HCT116 (cell line): ENCODE results near the gene CORO7. TPM values are rescaled to one million over a fixed set of nuclear protein-coding genes. Genes with fewer than 3 reads are reported as not detected.

ENCODE experiments used
- ATAC-seq: fragments of 200-7000 bp; cut with Tn5 transposase; 2 replicates; pipeline ENCODE4 v1.9.1; 2020; ENCODE audit warnings: mild to moderate bottlenecking, moderate library complexity
- BruUV-seq: library from RNA; stranded (reverse); fragments of 400-500 nt; replicated peaks from 2 replicates; lab custom pipeline; 2021; lab: Mats Ljungman, UMichigan
- CTCF ChIA-PET: fragments of 300-600 bp; sonication (Branson Sonifier 250); formaldehyde crosslinking; loops from one replicate; lab custom pipeline; 2021; ENCODE audit warnings: antibody characterized with exemption; lab: Charles Lee
- POLR2A ChIA-PET: fragments of 300-600, 350-600 bp; sonication (Branson Sonifier 250); formaldehyde crosslinking; loops from one replicate; lab custom pipeline; 2021; ENCODE audit warnings: antibody characterized with exemption; lab: Charles Lee
- RAD21 ChIA-PET, 2 experiments: fragments of 300-600 bp; sonication (Branson Sonifier 250); formaldehyde crosslinking; loops; one replicate each; lab custom pipeline; 2023; ENCODE audit warnings: low total read pairs in 2 of 2; ENCODE audit not compliant: uncharacterized antibody in 2 of 2, unreplicated experiment in 2 of 2, low non-redundant PET in 1 of 2; lab: Charles Lee
- DNase-seq: peaks from one replicate; pipeline ENCODE4 v3.0.0-alpha.2; 2010; ENCODE audit warnings: low read depth, low spot score
- H2AFZ ChIP-seq: fragments of 200-600 bp; shearing (Covaris generic), sonication (generic); 2 replicates; pipeline ENCODE4 v1.6.1; 2017; ENCODE audit warnings: low read depth, mixed run types, mixed read lengths, antibody characterized with exemption, low read length; ENCODE audit not compliant: poor library complexity, severe bottlenecking
- H3K27ac ChIP-seq: 2 replicates; pipeline ENCODE4 v1.5.1; 2012; ENCODE audit warnings: low read depth, low read length
- H3K27me3 ChIP-seq: fragments of 200-600 bp; sonication (generic); 2 replicates; pipeline ENCODE4 v1.6.1; 2016; ENCODE audit warnings: mixed run types, low read length, mixed read lengths; ENCODE audit not compliant: insufficient read depth
- H3K36me3 ChIP-seq, 2 experiments: fragments of 200-500 bp in 1 of 2; fragments of 200-600 bp in 1 of 2; sonication (Bioruptor generic) in 1 of 2; sonication (generic) in 1 of 2; 2 replicates each; pipeline versions ENCODE4 v1.5.1 to v1.6.1; 2014 to 2016; ENCODE audit warnings: low read length in 2 of 2, inconsistent platforms in 1 of 2, mixed read lengths in 1 of 2, mixed run types in 1 of 2; ENCODE audit not compliant: insufficient read depth in 2 of 2, control insufficient read depth in 1 of 2
- H3K4me1 ChIP-seq, 2 experiments: fragments of 200-600 bp in 1 of 2; sonication (generic) in 1 of 2; 2 replicates each; pipeline versions ENCODE4 v1.5.1 to v1.6.1; 2012 to 2017; ENCODE audit warnings: low read length in 2 of 2, inconsistent platforms in 1 of 2, mild to moderate bottlenecking in 1 of 2, mixed read lengths in 1 of 2, mixed run types in 1 of 2, moderate library complexity in 1 of 2; ENCODE audit not compliant: insufficient read depth in 2 of 2, control insufficient read depth in 1 of 2
- H3K4me2 ChIP-seq: fragments of 200-600 bp; sonication (generic); 2 replicates; pipeline ENCODE4 v1.6.1; 2017; ENCODE audit warnings: mixed run types, low read length, mixed read lengths
- H3K4me3 ChIP-seq, 2 experiments: fragments of 200-600 bp in 1 of 2; sonication (generic) in 1 of 2; replicated peaks in 1 of 2; 2 replicates each; pipeline ENCODE4 v1.5.1; 2011 to 2016; ENCODE audit warnings: low read length in 2 of 2, control low read depth in 1 of 2, low read depth in 1 of 2, mild to moderate bottlenecking in 1 of 2, mixed read lengths in 1 of 2, mixed run types in 1 of 2
- H3K79me2 ChIP-seq: fragments of 200-600 bp; sonication (generic); 2 replicates; pipeline ENCODE4 v1.6.1; 2017; ENCODE audit warnings: mild to moderate bottlenecking, mixed run types, low read length, moderate library complexity, mixed read lengths; ENCODE audit not compliant: insufficient read depth
- H3K9ac ChIP-seq: fragments of 200-600 bp; sonication (generic); 2 replicates; pipeline ENCODE4 v1.6.1; 2016; ENCODE audit warnings: low read length, mixed read lengths
- H3K9me2 ChIP-seq: fragments of 200-600 bp; sonication (generic), shearing (Covaris generic); 2 replicates; pipeline ENCODE4 v1.6.1; 2017; ENCODE audit warnings: mixed run types, mild to moderate bottlenecking, moderate library complexity; ENCODE audit not compliant: insufficient read depth
- H3K9me3 ChIP-seq, 2 experiments: fragments of 200-500 bp in 1 of 2; fragments of 200-600 bp in 1 of 2; sonication (Bioruptor generic) in 1 of 2; sonication (generic) in 1 of 2; 2 replicates each; pipeline ENCODE4 v1.6.1; 2014 to 2017; ENCODE audit warnings: low read length in 2 of 2, mixed read lengths in 2 of 2, inconsistent platforms in 1 of 2, low read depth in 1 of 2, mild to moderate bottlenecking in 1 of 2, mixed run types in 1 of 2, moderate library complexity in 1 of 2; ENCODE audit not compliant: control insufficient read depth in 1 of 2, insufficient read depth in 1 of 2
- H4K20me1 ChIP-seq: fragments of 200-600 bp; sonication (generic), shearing (Covaris generic); 2 replicates; pipeline ENCODE4 v1.6.1; 2017; ENCODE audit warnings: mixed run types, mild to moderate bottlenecking, moderate library complexity; ENCODE audit not compliant: insufficient read depth
- ATF3 ChIP-seq: IDR thresholded peaks from 2 replicates; pipeline ENCODE4 v1.6.1; 2012
- CEBPB ChIP-seq: IDR thresholded peaks from 2 replicates; pipeline ENCODE4 v1.6.1; 2012; ENCODE audit warnings: low read depth
- EGR1 ChIP-seq: IDR thresholded peaks from 2 replicates; pipeline ENCODE4 v1.6.1; 2012; ENCODE audit warnings: low read depth
- ELF1 ChIP-seq: IDR thresholded peaks from 2 replicates; pipeline ENCODE4 v1.6.1; 2012; ENCODE audit warnings: low read depth, borderline replicate concordance
- EZH2phosphoT487 ChIP-seq: fragments of 200-600 bp; IDR thresholded peaks from 2 replicates; pipeline ENCODE4 v1.6.1; 2018; ENCODE audit warnings: antibody characterized with exemption, borderline replicate concordance
- JUND ChIP-seq: IDR thresholded peaks from 2 replicates; pipeline ENCODE4 v1.6.1; 2012
- POLR2A ChIP-seq: IDR thresholded peaks from 2 replicates; pipeline ENCODE4 v1.7.0; 2011; ENCODE audit warnings: borderline replicate concordance; ENCODE audit not compliant: insufficient read depth, insufficient read length; ENCODE audit errors: extremely low read depth
- RAD21 ChIP-seq: IDR thresholded peaks from 2 replicates; pipeline ENCODE4 v1.6.1; 2012; ENCODE audit warnings: low read depth, mild to moderate bottlenecking
- SIN3A ChIP-seq: IDR thresholded peaks from 2 replicates; pipeline ENCODE4 v1.6.1; 2012; ENCODE audit warnings: low read depth
- SP1 ChIP-seq: IDR thresholded peaks from 2 replicates; pipeline ENCODE4 v1.6.1; 2012; ENCODE audit warnings: low read depth
- SRF ChIP-seq: IDR thresholded peaks from 2 replicates; pipeline ENCODE4 v1.6.1; 2012; ENCODE audit warnings: low read depth
- ZFX ChIP-seq: fragments of 450-650 bp; IDR thresholded peaks from 2 replicates; pipeline ENCODE4 v1.6.1; 2017
- intact Hi-C: fragments of 100-400 bp; cut with micrococcal nuclease; formaldehyde crosslinking; loops from 2 replicates; pipeline ENCODE4 v1.10.0; 2022
- total RNA-seq: library from RNA; stranded (reverse); gene quantifications from one replicate; pipeline ENCODE4 v1.2.1, GENCODE V29; 2021; ENCODE audit not compliant: unreplicated experiment
- TF ChIP-seq, protein P1 (sequence below), 3 experiments: fragments of 200-600 bp in 1 of 3; sonication (generic) in 1 of 3; IDR thresholded peaks in 2 of 3; conservative IDR thresholded peaks in 1 of 3; 2 replicates each; pipeline ENCODE4 v1.5.1; 2012 to 2017; ENCODE audit warnings: low read depth in 2 of 3, low read length in 2 of 3, antibody characterized with exemption in 1 of 3, borderline replicate concordance in 1 of 3, control low read depth in 1 of 3, mild to moderate bottlenecking in 1 of 3, mixed read lengths in 1 of 3, mixed run types in 1 of 3, moderate library complexity in 1 of 3; ENCODE audit not compliant: insufficient read depth in 1 of 3

CORO7 gene
- total RNA-seq, 1 experiment from 2014 or later, result 21.3 TPM

- RAD21 ChIA-PET, result no interaction called here
These were observed 38.7 kb upstream of the CORO7 start for GRCh38 chr16:4455081-4455480.

More at GRCh38 chr16:4455081-4455480, 38.7 kb upstream of the CORO7 start:
- H3K27me3 ChIP-seq, result no peaks in the 10 kb centered on the region
- H3K36me3 ChIP-seq, result peaks cover 10 to 59% of the 10 kb centered on the region in 2 experiments
- ATAC-seq (no peak), DNase-seq (no peak)
- no peaks in the 10 kb centered on the region for H3K9me3 ChIP-seq
- no peaks in the 10 kb centered on the region for H3K9me2 ChIP-seq
- no peak overlapping the region for H2AFZ ChIP-seq
- no peak overlapping the region for H3K4me2 ChIP-seq
- H3K9ac ChIP-seq, result no peak overlapping the region
- ChIA-PET CTCF (no interaction called here), POLR2A (no interaction called here)
- TF ChIP-seq SRF (no peak), SIN3A (no peak), JUND (no peak), EZH2phosphoT487 (no peak), ATF3 (no peak), EGR1 (no peak), CEBPB (no peak), ZFX (no peak), RAD21 (no peak), ELF1 (no peak), SP1 (no peak), POLR2A (no peak)
- TF ChIP-seq, protein P1, sequence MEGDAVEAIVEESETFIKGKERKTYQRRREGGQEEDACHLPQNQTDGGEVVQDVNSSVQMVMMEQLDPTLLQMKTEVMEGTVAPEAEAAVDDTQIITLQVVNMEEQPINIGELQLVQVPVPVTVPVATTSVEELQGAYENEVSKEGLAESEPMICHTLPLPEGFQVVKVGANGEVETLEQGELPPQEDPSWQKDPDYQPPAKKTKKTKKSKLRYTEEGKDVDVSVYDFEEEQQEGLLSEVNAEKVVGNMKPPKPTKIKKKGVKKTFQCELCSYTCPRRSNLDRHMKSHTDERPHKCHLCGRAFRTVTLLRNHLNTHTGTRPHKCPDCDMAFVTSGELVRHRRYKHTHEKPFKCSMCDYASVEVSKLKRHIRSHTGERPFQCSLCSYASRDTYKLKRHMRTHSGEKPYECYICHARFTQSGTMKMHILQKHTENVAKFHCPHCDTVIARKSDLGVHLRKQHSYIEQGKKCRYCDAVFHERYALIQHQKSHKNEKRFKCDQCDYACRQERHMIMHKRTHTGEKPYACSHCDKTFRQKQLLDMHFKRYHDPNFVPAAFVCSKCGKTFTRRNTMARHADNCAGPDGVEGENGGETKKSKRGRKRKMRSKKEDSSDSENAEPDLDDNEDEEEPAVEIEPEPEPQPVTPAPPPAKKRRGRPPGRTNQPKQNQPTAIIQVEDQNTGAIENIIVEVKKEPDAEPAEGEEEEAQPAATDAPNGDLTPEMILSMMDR (IDR thresholded peaks at IDR 0.05 in 2 of 3, conservative IDR thresholded peaks at IDR 0.05 in 1 of 3; ENCODE audit: borderline replicate concordance in 1 of 3, insufficient read depth in 1 of 3, low read depth in 2 of 3, low read length in 2 of 3), result no peak
- no peaks in the 10 kb centered on the region for H4K20me1 ChIP-seq
- H3K4me3 ChIP-seq, result no peak overlapping the region
- BruUV-seq, result no TSS peak
- intact Hi-C loops, result no loop called here
- H3K4me1 ChIP-seq, result no peaks in the 10 kb centered on the region
- no peak overlapping the region for H3K27ac ChIP-seq
- peaks cover 3% of the 10 kb centered on the region; the same call in 1 of the 2 replicates for H3K79me2 ChIP-seq
